ENCODE results near the gene NRG2. TPM values are rescaled to one million over a fixed set of nuclear protein-coding genes. Genes with fewer than 3 reads are reported as not detected.
A peak's percentile ranks its signal among the peaks of the same experiment; 100 is the strongest.

The NRG2 gene
- total RNA-seq, 1 experiment from 2014 or later, result 0.91 TPM

GRCh38 chr5:139838381-139839197, 204.5 kb downstream of the NRG2 start:
- Histone ChIP-seq H3K27ac (ENCODE audit: low read depth, low read length) (no peak overlapping the region), H3K4me3 (replicated peaks in 1 of 2; ENCODE audit: low read depth in 1 of 2, low read length in 2 of 2) (no peak overlapping the region), H3K36me3 (ENCODE audit: control insufficient read depth in 1 of 2, insufficient read depth in 2 of 2, low read length in 2 of 2) (no peaks in the 10 kb centered on the region), H3K4me2 (ENCODE audit: low read length) (no peak overlapping the region), H3K9ac (ENCODE audit: low read length) (no peak overlapping the region), H3K27me3 (ENCODE audit: insufficient read depth, low read length) (peaks cover 11% of the 10 kb centered on the region; the same call in 1 of the 2 replicates), H3K9me2 (ENCODE audit: insufficient read depth) (no peaks in the 10 kb centered on the region), H3K9me3 (ENCODE audit: control insufficient read depth in 1 of 2, insufficient read depth in 1 of 2, low read depth in 1 of 2, low read length in 2 of 2) (no peaks in the 10 kb centered on the region), H3K4me1 (ENCODE audit: control insufficient read depth in 1 of 2, insufficient read depth in 2 of 2, low read length in 2 of 2) (peaks cover 0 to 8% of the 10 kb centered on the region in 2 experiments; a peak in 1 of 4 replicates), H3K79me2 (ENCODE audit: insufficient read depth, low read length) (no peaks in the 10 kb centered on the region), H4K20me1 (ENCODE audit: insufficient read depth) (no peaks in the 10 kb centered on the region), H2AFZ (ENCODE audit: low read depth, low read length, poor library complexity, severe bottlenecking) (no peak overlapping the region)
- ChIA-PET POLR2A (no interaction called here), CTCF (no interaction called here), RAD21 (ENCODE audit: low non-redundant PET in 1 of 2, low total read pairs in 2 of 2, uncharacterized antibody in 2 of 2, unreplicated experiment in 2 of 2) (no interaction called here)
- no TSS peak for BruUV-seq (replicated peaks)
- ATAC-seq, result no peak
- no peak for DNase-seq (ENCODE audit: low read depth, low spot score)
- intact Hi-C loops (cut with micrococcal nuclease), result no loop called here
- no peak for TF ChIP-seq POLR2AphosphoS5 (IDR thresholded peaks at IDR 0.05; ENCODE audit: low read depth, low read length)
- no peak for TF ChIP-seq SP1 (IDR thresholded peaks at IDR 0.05; ENCODE audit: low read depth)
- no peak for TF ChIP-seq JUND (IDR thresholded peaks at IDR 0.05)
- TF ChIP-seq ELF1 (IDR thresholded peaks at IDR 0.05; ENCODE audit: borderline replicate concordance, low read depth), result no peak
- no peak for TF ChIP-seq SIN3A (IDR thresholded peaks at IDR 0.05; ENCODE audit: low read depth)

GRCh38 chr5:139837711-139838380, 205.3 kb downstream of the NRG2 start:
- H3K4me3 ChIP-seq (replicated peaks in 1 of 2; ENCODE audit: low read depth in 1 of 2, low read length in 2 of 2), result no peak overlapping the region
- no TSS peak for BruUV-seq (replicated peaks)
- no peaks in the 10 kb centered on the region for H3K79me2 ChIP-seq (ENCODE audit: insufficient read depth, low read length)
- ChIA-PET POLR2A (no interaction called here), RAD21 (ENCODE audit: low non-redundant PET in 1 of 2, low total read pairs in 2 of 2, uncharacterized antibody in 2 of 2, unreplicated experiment in 2 of 2) (no interaction called here), CTCF (no interaction called here)
- H3K4me1 ChIP-seq (ENCODE audit: control insufficient read depth in 1 of 2, insufficient read depth in 2 of 2, low read length in 2 of 2), result peaks cover 0 to 8% of the 10 kb centered on the region in 2 experiments; a peak in 1 of 4 replicates
- H3K4me2 ChIP-seq (ENCODE audit: low read length), result peak overlapping the region; percentile 12; the same call in 1 of the 2 replicates
- no peak overlapping the region for H3K9ac ChIP-seq (ENCODE audit: low read length)
- DNase-seq (ENCODE audit: low read depth, low spot score) (no peak), ATAC-seq (no peak)
- no peaks in the 10 kb centered on the region for H3K9me3 ChIP-seq (ENCODE audit: control insufficient read depth in 1 of 2, insufficient read depth in 1 of 2, low read depth in 1 of 2, low read length in 2 of 2)
- no peaks in the 10 kb centered on the region for H3K9me2 ChIP-seq (ENCODE audit: insufficient read depth)
- H4K20me1 ChIP-seq (ENCODE audit: insufficient read depth), result no peaks in the 10 kb centered on the region
- no peaks in the 10 kb centered on the region for H3K36me3 ChIP-seq (ENCODE audit: control insufficient read depth in 1 of 2, insufficient read depth in 2 of 2, low read length in 2 of 2)
- no peak overlapping the region for H2AFZ ChIP-seq (ENCODE audit: low read depth, low read length, poor library complexity, severe bottlenecking)
- H3K27ac ChIP-seq (ENCODE audit: low read depth, low read length), result no peak overlapping the region
- H3K27me3 ChIP-seq (ENCODE audit: insufficient read depth, low read length), result peaks cover 18% of the 10 kb centered on the region; the same call in 1 of the 2 replicates
- intact Hi-C loops (cut with micrococcal nuclease), result no loop called here
- TF ChIP-seq REST (IDR thresholded peaks at IDR 0.05; ENCODE audit: low read depth) (no peak), TCF7L2 (IDR thresholded peaks at IDR 0.05; ENCODE audit: borderline replicate concordance, extremely low read depth, insufficient read depth, insufficient read length) (no peak), ZFX (IDR thresholded peaks at IDR 0.05) (no peak), EZH2phosphoT487 (IDR thresholded peaks at IDR 0.05; ENCODE audit: borderline replicate concordance) (no peak), RAD21 (IDR thresholded peaks at IDR 0.05; ENCODE audit: low read depth) (no peak), MAX (IDR thresholded peaks at IDR 0.05) (no peak), EZH2 (IDR thresholded peaks at IDR 0.05) (no peak), SP1 (IDR thresholded peaks at IDR 0.05; ENCODE audit: low read depth) (no peak), JUND (IDR thresholded peaks at IDR 0.05) (no peak), EGR1 (IDR thresholded peaks at IDR 0.05; ENCODE audit: low read depth) (no peak), YY1 (IDR thresholded peaks at IDR 0.05; ENCODE audit: extremely low read depth, insufficient replicate concordance, low read depth, low read length) (no peak), FOSL1 (IDR thresholded peaks at IDR 0.05; ENCODE audit: low read depth) (no peak), CEBPB (IDR thresholded peaks at IDR 0.05; ENCODE audit: low read depth) (no peak), POLR2AphosphoS5 (IDR thresholded peaks at IDR 0.05; ENCODE audit: low read depth, low read length) (no peak), SRF (IDR thresholded peaks at IDR 0.05; ENCODE audit: low read depth) (no peak)
